H1 (cell line): Measurements from ENCODE around the gene TMX2. TPM values are rescaled to one million over a fixed set of nuclear protein-coding genes. Genes with fewer than 3 reads are reported as not detected.

Experiments used
- CTCF ChIA-PET: fragments of 300-600 bp; sonication (Branson Sonifier 250); formaldehyde crosslinking; loops from one replicate; lab custom pipeline; 2021; ENCODE audit not compliant: partially characterized antibody; lab: Charles Lee
- POLR2A ChIA-PET: fragments of 300-600 bp; sonication (Branson Sonifier 250); formaldehyde crosslinking; loops from one replicate; lab custom pipeline; 2021; ENCODE audit warnings: inconsistent platforms; ENCODE audit not compliant: partially characterized antibody; lab: Charles Lee
- DNase-seq, 2 experiments: peaks; one replicate each; pipeline versions ENCODE4 v3.0.0 to v3.0.0-alpha.2; 2010 to 2022; ENCODE audit warnings: low spot score in 2 of 2, low read depth in 1 of 2, mixed read lengths in 1 of 2
- FAIRE-seq: peaks from 2 replicates; lab custom pipeline; 2011; peaks lifted over from hg19 to GRCh38; lab: Jason Lieb, UNC
- H2AFZ ChIP-seq: 2 replicates; pipeline ENCODE4 v1.8.1; 2012; ENCODE audit warnings: low read length, inconsistent platforms
- H2AK5ac ChIP-seq: 2 replicates; pipeline ENCODE4 v1.6.1; 2013; ENCODE audit warnings: low read depth, low read length
- H2BK120ac ChIP-seq: replicated peaks from 2 replicates; pipeline ENCODE3; 2013; ENCODE audit warnings: low read depth, low read length, inconsistent platforms
- H2BK12ac ChIP-seq: 2 replicates; pipeline ENCODE4 v1.6.1; 2013; ENCODE audit warnings: low read depth, low read length
- H2BK15ac ChIP-seq: 2 replicates; pipeline ENCODE4 v1.6.1; 2013; ENCODE audit warnings: low read length
- H2BK20ac ChIP-seq: 2 replicates; pipeline ENCODE4 v1.6.1; 2013; ENCODE audit warnings: low read length
- H2BK5ac ChIP-seq: 2 replicates; pipeline ENCODE4 v1.6.1; 2013; ENCODE audit warnings: low read depth, low read length
- H3K14ac ChIP-seq: 2 replicates; pipeline ENCODE4 v1.6.1; 2013; ENCODE audit warnings: inconsistent platforms; ENCODE audit not compliant: insufficient read length
- H3K18ac ChIP-seq: 2 replicates; pipeline ENCODE4 v1.6.1; 2013; ENCODE audit warnings: low read length; ENCODE audit errors: extremely low read depth
- H3K23ac ChIP-seq: 2 replicates; pipeline ENCODE4 v1.6.1; 2013; ENCODE audit warnings: inconsistent platforms; ENCODE audit not compliant: insufficient read length
- H3K23me2 ChIP-seq: 2 replicates; pipeline ENCODE4 v1.6.1; 2013; ENCODE audit warnings: low read depth, low read length
- H3K27ac ChIP-seq: 2 replicates; pipeline ENCODE4 v1.6.1; 2011; ENCODE audit warnings: low read depth, low read length, inconsistent platforms
- H3K27me3 ChIP-seq, 4 experiments: replicated peaks in 1 of 4; 1 replicate in 1 of 4; 2 replicates in 3 of 4; pipeline versions ENCODE4 v1.6.1 to v1.8.1; 2011 to 2013; ENCODE audit warnings: low read length in 3 of 4, mild to moderate bottlenecking in 3 of 4, inconsistent platforms in 2 of 4, mixed read lengths in 2 of 4, moderate library complexity in 1 of 4; ENCODE audit not compliant: control insufficient read depth in 3 of 4, insufficient read depth in 3 of 4; ENCODE audit errors: extremely low read depth in 1 of 4
- H3K36me3 ChIP-seq, 4 experiments: 2 replicates each; pipeline versions ENCODE4 v1.6.1 to v1.8.1; 2011 to 2013; ENCODE audit warnings: mild to moderate bottlenecking in 4 of 4, low read length in 3 of 4, moderate library complexity in 2 of 4, control low read depth in 1 of 4, inconsistent platforms in 1 of 4; ENCODE audit not compliant: insufficient read depth in 4 of 4, control insufficient read depth in 2 of 4
- H3K4ac ChIP-seq: replicated peaks from 2 replicates; pipeline ENCODE3; 2013; ENCODE audit warnings: low read length, low read depth, mixed read lengths, inconsistent platforms; ENCODE audit not compliant: insufficient read length
- H3K4me1 ChIP-seq, 4 experiments: replicated peaks in 1 of 4; 1 replicate in 1 of 4; 2 replicates in 3 of 4; pipeline versions ENCODE4 v1.6.1 to v1.8.1; 2011 to 2013; ENCODE audit warnings: low read length in 3 of 4, inconsistent platforms in 2 of 4, mixed read lengths in 1 of 4; ENCODE audit not compliant: insufficient read depth in 4 of 4, control insufficient read depth in 3 of 4
- H3K4me2 ChIP-seq, 2 experiments: 2 replicates each; pipeline versions ENCODE4 v1.6.1 to v1.8.1; 2011 to 2013; ENCODE audit warnings: low read depth in 2 of 2, low read length in 2 of 2, control low read depth in 1 of 2, inconsistent platforms in 1 of 2, mild to moderate bottlenecking in 1 of 2; ENCODE audit not compliant: insufficient read depth in 1 of 2
- H3K4me3 ChIP-seq, 4 experiments: fragments of 200-600, 300-600 bp in 1 of 4; sonication (generic), shearing (Covaris generic), sonication (Bioruptor Twin) in 1 of 4; 2 replicates each; pipeline versions ENCODE4 v1.5.1 to v1.8.1; 2011 to 2016; ENCODE audit warnings: low read length in 4 of 4, low read depth in 3 of 4, control low read depth in 2 of 4, inconsistent platforms in 2 of 4, mild to moderate bottlenecking in 2 of 4, mixed read lengths in 1 of 4, moderate library complexity in 1 of 4; ENCODE audit not compliant: insufficient read depth in 2 of 4; ENCODE audit errors: extremely low read depth in 1 of 4
- H3K56ac ChIP-seq: replicated peaks from 2 replicates; pipeline ENCODE3; 2013; ENCODE audit warnings: low read depth, mild to moderate bottlenecking, mixed read lengths, low read length, inconsistent platforms; ENCODE audit not compliant: insufficient read length
- H3K79me1 ChIP-seq: 2 replicates; pipeline ENCODE4 v1.6.1; 2013; ENCODE audit warnings: low read depth, low read length, control low read depth
- H3K79me2 ChIP-seq, 2 experiments: 2 replicates each; pipeline versions ENCODE4 v1.6.1 to v1.8.1; 2012 to 2013; ENCODE audit warnings: low read length in 2 of 2, mild to moderate bottlenecking in 2 of 2, inconsistent platforms in 1 of 2; ENCODE audit not compliant: insufficient read depth in 2 of 2, control insufficient read depth in 1 of 2
- H3K9ac ChIP-seq, 4 experiments: replicated peaks in 1 of 4; 1 replicate in 1 of 4; 2 replicates in 3 of 4; pipeline versions ENCODE4 v1.6.1 to v1.8.1; 2011 to 2013; ENCODE audit warnings: low read depth in 3 of 4, low read length in 3 of 4, control low read depth in 2 of 4, mild to moderate bottlenecking in 2 of 4, moderate library complexity in 2 of 4, inconsistent platforms in 1 of 4; ENCODE audit errors: extremely low read depth in 1 of 4
- H3K9me3 ChIP-seq, 2 experiments: 2 replicates each; pipeline versions ENCODE4 v1.6.1 to v1.8.1; 2012 to 2013; ENCODE audit warnings: mild to moderate bottlenecking in 2 of 2, moderate library complexity in 2 of 2, control low read depth in 1 of 2, inconsistent platforms in 1 of 2, low read depth in 1 of 2, low read length in 1 of 2, mixed read lengths in 1 of 2; ENCODE audit not compliant: insufficient read depth in 2 of 2
- H4K20me1 ChIP-seq, 2 experiments: replicated peaks in 1 of 2; 2 replicates each; pipeline versions ENCODE3 to v1.8.1; 2011 to 2013; ENCODE audit warnings: inconsistent platforms in 2 of 2, low read length in 2 of 2, mild to moderate bottlenecking in 1 of 2; ENCODE audit not compliant: insufficient read depth in 2 of 2, control insufficient read depth in 1 of 2
- H4K5ac ChIP-seq: 2 replicates; pipeline ENCODE4 v1.6.1; 2013; ENCODE audit warnings: low read length, low read depth, mixed read lengths, inconsistent platforms; ENCODE audit not compliant: insufficient read length
- H4K8ac ChIP-seq: 2 replicates; pipeline ENCODE4 v1.8.0; 2013; ENCODE audit warnings: mild to moderate bottlenecking, moderate library complexity, low read length, inconsistent platforms; ENCODE audit not compliant: insufficient read depth; ENCODE audit errors: extremely low read depth
- H4K91ac ChIP-seq: replicated peaks from 2 replicates; pipeline ENCODE3; 2013; ENCODE audit warnings: low read length, mixed read lengths, inconsistent platforms; ENCODE audit not compliant: insufficient read length
- KDM1A ChIP-seq: fragments of 200-600, 300-600 bp; sonication (generic); IDR thresholded peaks from 2 replicates; pipeline ENCODE4 v1.7.1; 2016; ENCODE audit warnings: mild to moderate bottlenecking, low read length, borderline replicate concordance
- NRF1 ChIP-seq: IDR thresholded peaks from 2 replicates; pipeline ENCODE4 v1.6.1; 2011; ENCODE audit warnings: mild to moderate bottlenecking, low read depth, low read length, improper control_type of control experiment
- WGBS, 2 experiments: shearing (Covaris generic) in 1 of 2; methylation state at CpG; one replicate each; pipeline versions ENCODE4 v1.1.6 to v1.1.7; 2013 to 2015; ENCODE audit warnings: low lambda C conversion rate in 2 of 2, mixed read lengths in 2 of 2, inconsistent platforms in 1 of 2, low coverage in 1 of 2, missing lambda C conversion rate in 1 of 2; ENCODE audit not compliant: insufficient replicate concordance in 2 of 2, insufficient coverage in 1 of 2, insufficient read length in 1 of 2; ENCODE audit errors: extremely low coverage in 1 of 2, missing lambda C conversion rate in 1 of 2; 5-methylcytosine and 5-hydroxymethylcytosine counted together
- polyA plus RNA-seq, 7 experiments: library from polyadenylated mRNA; depleted of rRNA in 3 of 7; stranded (reverse) in 5 of 7; unstranded in 2 of 7; fragments of >200 nt in 5 of 7; fragments of 200-250 nt in 2 of 7; gene quantifications; 1 replicate in 5 of 7; 2 replicates in 1 of 7; 4 replicates in 1 of 7; pipeline versions ENCODE4 v1.2.1 to v1.2.3, GENCODE V29; 2011 to 2013; ENCODE audit warnings: missing spikeins in 2 of 7, mixed read lengths in 2 of 7
- total RNA-seq: library from RNA; stranded (reverse); fragmentation: NEBNext Ultra II Directional; extraction: Animal tissue kit (Norgen Biotek cat#: 25700); gene quantifications from 2 replicates; pipeline ENCODE4 v1.2.1, GENCODE V29; 2021
- TF ChIP-seq, protein P1 (sequence below), 3 experiments: IDR thresholded peaks; 1 replicate in 2 of 3; 2 replicates in 1 of 3; pipeline versions ENCODE4 v1.5.1 to v1.6.1; 2011; ENCODE audit warnings: low read length in 3 of 3, mild to moderate bottlenecking in 3 of 3, inconsistent platforms in 2 of 3, low read depth in 1 of 3, moderate library complexity in 1 of 3; ENCODE audit not compliant: insufficient read depth in 1 of 3; ENCODE audit errors: control extremely low read depth in 1 of 3
- TF ChIP-seq, protein P2 (sequence below): IDR thresholded peaks from 2 replicates; pipeline ENCODE4 v1.6.1; 2011; ENCODE audit warnings: low read length, improper control_type of control experiment

Gene TMX2
- total and polyA plus RNA-seq, 2 of the 8 experiments (the other 6 are each of a cell fraction or from before 2014, with no cell fraction given): 70.4 to 100.0 TPM

DNA sequence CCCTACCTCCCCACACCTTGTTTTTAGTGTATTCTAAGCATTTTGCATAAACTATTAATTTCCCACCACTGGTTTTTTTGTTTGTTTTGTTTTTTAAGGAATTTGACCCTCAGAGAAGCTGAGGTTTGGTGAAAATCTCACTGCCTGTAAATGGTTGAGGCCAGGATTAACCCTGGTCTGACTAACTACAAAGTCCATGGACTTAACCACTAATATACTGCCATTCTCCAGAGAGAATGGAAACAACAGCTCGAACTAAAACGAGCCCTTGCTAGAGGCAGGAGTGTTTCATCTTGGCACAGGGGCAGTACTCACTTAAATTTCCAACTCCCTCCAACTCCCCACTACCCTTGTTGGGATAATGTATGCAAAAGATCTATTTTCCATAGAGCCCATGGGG lies 52.2 kb downstream of the TMX2 start:
- Histone ChIP-seq H2BK5ac (no peak overlapping the region), H3K4me3 (peak overlapping the region; percentile 88 to 97 (median 91); a peak in 5 of 8 replicates), H3K14ac (no peak overlapping the region), H4K20me1 (peaks cover 5% of the 10 kb centered on the region in 2 experiments), H3K4me2 (peak overlapping the region; percentile 68 to 78), H3K79me1 (peaks cover 7% of the 10 kb centered on the region; the same call in 1 of the 2 replicates), H3K4me1 (peaks cover 0 to 10% (median 2%) of the 10 kb centered on the region in 4 experiments; a peak in 1 of 7 replicates), H2BK15ac (no peak overlapping the region), H4K91ac (no peak overlapping the region), H3K36me3 (no peaks in the 10 kb centered on the region), H3K23me2 (peaks cover 4% of the 10 kb centered on the region; the same call in 1 of the 2 replicates), H3K56ac (no peak overlapping the region), H2AFZ (no peak overlapping the region), H4K8ac (no peak overlapping the region), H2BK12ac (no peak overlapping the region), H2BK120ac (no peak overlapping the region), H3K79me2 (peaks cover 47 to 77% of the 10 kb centered on the region in 2 experiments), H3K23ac (no peak overlapping the region), H3K9ac (peak overlapping the region in 1 of 4 experiments; percentile 44; a peak in 1 of 7 replicates), H2BK20ac (no peak overlapping the region), H3K9me3 (no peaks in the 10 kb centered on the region), H3K27me3 (no peaks in the 10 kb centered on the region), H3K18ac (no peak overlapping the region), H4K5ac (no peak overlapping the region), H3K4ac (no peak overlapping the region), H2AK5ac (no peak overlapping the region), H3K27ac (no peak overlapping the region)
- WGBS, 2 experiments: 90% methylated on average over 2 of the region's 2 CpGs; no CpG with 5 or more reads in 1 of the 2 experiments
- TF ChIP-seq, protein P1, sequence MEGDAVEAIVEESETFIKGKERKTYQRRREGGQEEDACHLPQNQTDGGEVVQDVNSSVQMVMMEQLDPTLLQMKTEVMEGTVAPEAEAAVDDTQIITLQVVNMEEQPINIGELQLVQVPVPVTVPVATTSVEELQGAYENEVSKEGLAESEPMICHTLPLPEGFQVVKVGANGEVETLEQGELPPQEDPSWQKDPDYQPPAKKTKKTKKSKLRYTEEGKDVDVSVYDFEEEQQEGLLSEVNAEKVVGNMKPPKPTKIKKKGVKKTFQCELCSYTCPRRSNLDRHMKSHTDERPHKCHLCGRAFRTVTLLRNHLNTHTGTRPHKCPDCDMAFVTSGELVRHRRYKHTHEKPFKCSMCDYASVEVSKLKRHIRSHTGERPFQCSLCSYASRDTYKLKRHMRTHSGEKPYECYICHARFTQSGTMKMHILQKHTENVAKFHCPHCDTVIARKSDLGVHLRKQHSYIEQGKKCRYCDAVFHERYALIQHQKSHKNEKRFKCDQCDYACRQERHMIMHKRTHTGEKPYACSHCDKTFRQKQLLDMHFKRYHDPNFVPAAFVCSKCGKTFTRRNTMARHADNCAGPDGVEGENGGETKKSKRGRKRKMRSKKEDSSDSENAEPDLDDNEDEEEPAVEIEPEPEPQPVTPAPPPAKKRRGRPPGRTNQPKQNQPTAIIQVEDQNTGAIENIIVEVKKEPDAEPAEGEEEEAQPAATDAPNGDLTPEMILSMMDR (IDR thresholded peaks at IDR 0.05; ENCODE audit: control extremely low read depth in 1 of 3, insufficient read depth in 1 of 3, low read depth in 1 of 3, low read length in 3 of 3): no peak
- TF ChIP-seq, protein P2, sequence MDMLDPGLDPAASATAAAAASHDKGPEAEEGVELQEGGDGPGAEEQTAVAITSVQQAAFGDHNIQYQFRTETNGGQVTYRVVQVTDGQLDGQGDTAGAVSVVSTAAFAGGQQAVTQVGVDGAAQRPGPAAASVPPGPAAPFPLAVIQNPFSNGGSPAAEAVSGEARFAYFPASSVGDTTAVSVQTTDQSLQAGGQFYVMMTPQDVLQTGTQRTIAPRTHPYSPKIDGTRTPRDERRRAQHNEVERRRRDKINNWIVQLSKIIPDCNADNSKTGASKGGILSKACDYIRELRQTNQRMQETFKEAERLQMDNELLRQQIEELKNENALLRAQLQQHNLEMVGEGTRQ: no peak
- TF ChIP-seq NRF1: no peak
- TF ChIP-seq KDM1A: no peak
- DNase-seq (no peak), FAIRE-seq (no peak)
- POLR2A ChIA-PET: interaction anchor here (0.8 to 14.5 kb wide), 6 partner anchors 13 to 35 kb away, joined by 3 to 329 read pairs (median 14); partner anchors contain the start of genes BTBD18 and SELENOH
- CTCF ChIA-PET: interaction anchor here (0.6 to 10.0 kb wide), 11 partner anchors 13 to 771 kb away, joined by 3 to 119 read pairs (median 5); partner anchors contain the start of gene BTBD18
